NT2/D1 (cell line): ENCODE data around the gene UBE2C.

ENCODE experiments used
- SUZ12 ChIP-seq: IDR thresholded peaks from 2 replicates; pipeline ENCODE4 v1.6.1; 2011; ENCODE audit not compliant: insufficient read length, insufficient read depth; ENCODE audit errors: extremely low read depth
- YY1 ChIP-seq: IDR thresholded peaks from 2 replicates; pipeline ENCODE4 v1.6.1; 2011; ENCODE audit not compliant: insufficient read length, insufficient read depth
- ZNF274 ChIP-seq: IDR thresholded peaks from 2 replicates; pipeline ENCODE4 v1.6.1; 2011; ENCODE audit warnings: mild to moderate bottlenecking, low read depth, low read length

- TF ChIP-seq ZNF274 (no peak), YY1 (no peak), SUZ12 (no peak)
Observed at GRCh38 chr20:45817376-45818194, 5.1 kb downstream of the UBE2C start.
